Keratinocyte (primary cell): ENCODE results near the gene PRKAR2B. TPM values are rescaled to one million over a fixed set of nuclear protein-coding genes. Genes with fewer than 3 reads are reported as not detected.

Source experiments
- DNase-seq: peaks from one replicate; pipeline ENCODE4 v3.0.0-alpha.2; 2011; ENCODE audit warnings: low read depth, missing footprints, low spot score
- FAIRE-seq: peaks from 2 replicates; lab custom pipeline; 2011; peaks lifted over from hg19 to GRCh38; lab: Jason Lieb, UNC
- H2AFZ ChIP-seq: 2 replicates; pipeline ENCODE4 v1.6.0; 2012; ENCODE audit warnings: low read length, control low read depth, inconsistent platforms; ENCODE audit not compliant: control insufficient read depth
- H3K27ac ChIP-seq: 2 replicates; pipeline ENCODE4 v1.5.1; 2011; ENCODE audit warnings: low read length; ENCODE audit not compliant: control insufficient read depth, insufficient read depth
- H3K27me3 ChIP-seq: 3 replicates; pipeline ENCODE4 v1.6.0; 2011; ENCODE audit warnings: low read length; ENCODE audit not compliant: control insufficient read depth, insufficient read depth; ENCODE audit errors: extremely low read depth
- H3K36me3 ChIP-seq, 2 experiments: 2 replicates in 1 of 2; 3 replicates in 1 of 2; pipeline ENCODE4 v1.5.1; 2011; ENCODE audit warnings: low read length in 2 of 2, mild to moderate bottlenecking in 1 of 2; ENCODE audit not compliant: control insufficient read depth in 2 of 2, insufficient read depth in 2 of 2; ENCODE audit errors: extremely low read depth in 1 of 2
- H3K4me1 ChIP-seq: 3 replicates; pipeline ENCODE4 v1.5.1; 2011; ENCODE audit warnings: low read length; ENCODE audit not compliant: control insufficient read depth, insufficient read depth; ENCODE audit errors: extremely low read depth
- H3K4me2 ChIP-seq: 3 replicates; pipeline ENCODE4 v1.6.0; 2011; ENCODE audit warnings: low read depth, low read length; ENCODE audit not compliant: control insufficient read depth, insufficient read depth; ENCODE audit errors: extremely low read depth
- H3K4me3 ChIP-seq, 3 experiments: fragments of 200-600 bp in 1 of 3; sonication (generic) in 1 of 3; 2 replicates in 2 of 3; 3 replicates in 1 of 3; pipeline ENCODE4 v1.5.1; 2011 to 2016; ENCODE audit warnings: low read length in 3 of 3, mild to moderate bottlenecking in 3 of 3, control low read depth in 2 of 3, inconsistent platforms in 1 of 3, low read depth in 1 of 3, mixed read lengths in 1 of 3, mixed run types in 1 of 3, moderate library complexity in 1 of 3; ENCODE audit not compliant: control insufficient read depth in 2 of 3, insufficient read depth in 2 of 3; ENCODE audit errors: extremely low read depth in 1 of 3
- H3K79me2 ChIP-seq: 2 replicates; pipeline ENCODE4 v1.6.0; 2012; ENCODE audit warnings: low read length; ENCODE audit not compliant: control insufficient read depth, insufficient read depth
- H3K9ac ChIP-seq: 3 replicates; pipeline ENCODE4 v1.6.0; 2011; ENCODE audit warnings: low read length; ENCODE audit not compliant: control insufficient read depth, insufficient read depth; ENCODE audit errors: extremely low read depth
- H3K9me1 ChIP-seq: 3 replicates; pipeline ENCODE4 v1.6.0; 2011; ENCODE audit warnings: low read length; ENCODE audit not compliant: control insufficient read depth, insufficient read depth; ENCODE audit errors: extremely low read depth
- H3K9me3 ChIP-seq: 2 replicates; pipeline ENCODE4 v1.5.1; 2012; ENCODE audit warnings: low read depth, low read length; ENCODE audit not compliant: control insufficient read depth
- H4K20me1 ChIP-seq: 3 replicates; pipeline ENCODE4 v1.6.0; 2011; ENCODE audit warnings: low read length; ENCODE audit not compliant: control insufficient read depth, insufficient read depth; ENCODE audit errors: extremely low read depth
- CTCF ChIP-seq, 3 experiments: IDR thresholded peaks in 1 of 3; conservative IDR thresholded peaks in 1 of 3; optimal IDR thresholded peaks in 1 of 3; 2 replicates in 2 of 3; 3 replicates in 1 of 3; pipeline versions ENCODE3 to v1.5.1; 2011; ENCODE audit warnings: low read length in 3 of 3, mild to moderate bottlenecking in 3 of 3, moderate library complexity in 2 of 3, control low read depth in 1 of 3, inconsistent platforms in 1 of 3; ENCODE audit not compliant: insufficient read depth in 2 of 3; ENCODE audit errors: extremely low read depth in 1 of 3
- EZH2 ChIP-seq: IDR thresholded peaks from one replicate; pipeline ENCODE4 v1.6.1; 2012; ENCODE audit warnings: inconsistent platforms, mild to moderate bottlenecking, low read length, moderate library complexity
- dilution Hi-C: fragments of 300-500 bp; cut with MboI; formaldehyde crosslinking; loops from one replicate; pipeline ENCODE4 v1.7.0; 2020; ENCODE audit warnings: low sequenced_read_pairs; ENCODE audit not compliant: extremely low pct_ligation_motif_present
- polyA plus RNA-seq, 5 experiments: library from polyadenylated mRNA; depleted of rRNA in 3 of 5; stranded (reverse) in 3 of 5; stranded (forward) in 1 of 5; unstranded in 1 of 5; fragments of >200 nt; gene quantifications; 1 replicate in 1 of 5; 2 replicates in 3 of 5; 3 replicates in 1 of 5; pipeline versions ENCODE4 v1.2.1 to v1.2.3, GENCODE V29; 2011 to 2012; ENCODE audit warnings: missing spikeins in 2 of 5, low read depth in 1 of 5, low replicate concordance in 1 of 5

The PRKAR2B gene
- polyA plus RNA-seq, 1 donor (not counting 4 experiments of a cell fraction or from before 2014, with no cell fraction given), result 0.01 TPM

- H3K4me3 ChIP-seq, result no peak overlapping the region
- no peak overlapping the region for H3K4me2 ChIP-seq
- H3K9me1 ChIP-seq, result no peaks in the 10 kb centered on the region
- peaks cover 3% of the 10 kb centered on the region for H3K4me1 ChIP-seq
- H3K9me3 ChIP-seq, result no peaks in the 10 kb centered on the region
- H3K36me3 ChIP-seq, result no peaks in the 10 kb centered on the region
- FAIRE-seq (no peak), DNase-seq (no peak)
- H4K20me1 ChIP-seq, result no peaks in the 10 kb centered on the region
- TF ChIP-seq EZH2 (no peak), CTCF (optimal IDR thresholded peaks at IDR 0.05 in 1 of 3, IDR thresholded peaks at IDR 0.05 in 1 of 3, conservative IDR thresholded peaks at IDR 0.05 in 1 of 3; ENCODE audit: extremely low read depth in 1 of 3, insufficient read depth in 2 of 3, low read length in 3 of 3) (peak in 1 of 3 experiments; percentile 25)
- no peaks in the 10 kb centered on the region for H3K79me2 ChIP-seq
- dilution Hi-C loops, result no loop called here
- no peak overlapping the region for H3K9ac ChIP-seq
- H2AFZ ChIP-seq, result no peak overlapping the region
- H3K27ac ChIP-seq, result no peak overlapping the region
- H3K27me3 ChIP-seq, result no peaks in the 10 kb centered on the region
These were observed 106.0 kb downstream of the PRKAR2B start for GRCh38 chr7:107150375-107151073.

- H3K27me3 ChIP-seq, result no peaks in the 10 kb centered on the region
- dilution Hi-C loops, result no loop called here
- no peak overlapping the region for H2AFZ ChIP-seq
These were observed 107.0 kb downstream of the PRKAR2B start for GRCh38 chr7:107151538-107151937.

More at GRCh38 chr7:107151538-107151937, 107.0 kb downstream of the PRKAR2B start:
- TF ChIP-seq CTCF (optimal IDR thresholded peaks at IDR 0.05 in 1 of 3, IDR thresholded peaks at IDR 0.05 in 1 of 3, conservative IDR thresholded peaks at IDR 0.05 in 1 of 3; ENCODE audit: extremely low read depth in 1 of 3, insufficient read depth in 2 of 3, low read length in 3 of 3) (no peak), EZH2 (no peak)
- peaks cover 3% of the 10 kb centered on the region for H3K4me1 ChIP-seq
- no peak overlapping the region for H3K9ac ChIP-seq
- H3K9me3 ChIP-seq, result no peaks in the 10 kb centered on the region
- no peaks in the 10 kb centered on the region for H4K20me1 ChIP-seq
- H3K27ac ChIP-seq, result no peak overlapping the region
- no peak for DNase-seq
- no peaks in the 10 kb centered on the region for H3K9me1 ChIP-seq
- H3K79me2 ChIP-seq, result no peaks in the 10 kb centered on the region
- no peak overlapping the region for H3K4me3 ChIP-seq
- FAIRE-seq, result no peak
- no peak overlapping the region for H3K4me2 ChIP-seq
- no peaks in the 10 kb centered on the region for H3K36me3 ChIP-seq
